ENCODE data around the gene TOMT.

TOMT gene

GRCh38 chr11:72114570-72114969 is 8.8 kb downstream of the TOMT start:
- TF ChIP-seq, protein P1, sequence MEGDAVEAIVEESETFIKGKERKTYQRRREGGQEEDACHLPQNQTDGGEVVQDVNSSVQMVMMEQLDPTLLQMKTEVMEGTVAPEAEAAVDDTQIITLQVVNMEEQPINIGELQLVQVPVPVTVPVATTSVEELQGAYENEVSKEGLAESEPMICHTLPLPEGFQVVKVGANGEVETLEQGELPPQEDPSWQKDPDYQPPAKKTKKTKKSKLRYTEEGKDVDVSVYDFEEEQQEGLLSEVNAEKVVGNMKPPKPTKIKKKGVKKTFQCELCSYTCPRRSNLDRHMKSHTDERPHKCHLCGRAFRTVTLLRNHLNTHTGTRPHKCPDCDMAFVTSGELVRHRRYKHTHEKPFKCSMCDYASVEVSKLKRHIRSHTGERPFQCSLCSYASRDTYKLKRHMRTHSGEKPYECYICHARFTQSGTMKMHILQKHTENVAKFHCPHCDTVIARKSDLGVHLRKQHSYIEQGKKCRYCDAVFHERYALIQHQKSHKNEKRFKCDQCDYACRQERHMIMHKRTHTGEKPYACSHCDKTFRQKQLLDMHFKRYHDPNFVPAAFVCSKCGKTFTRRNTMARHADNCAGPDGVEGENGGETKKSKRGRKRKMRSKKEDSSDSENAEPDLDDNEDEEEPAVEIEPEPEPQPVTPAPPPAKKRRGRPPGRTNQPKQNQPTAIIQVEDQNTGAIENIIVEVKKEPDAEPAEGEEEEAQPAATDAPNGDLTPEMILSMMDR (IDR thresholded peaks at IDR 0.05), result no peak
- no peak for TF ChIP-seq ZFX (IDR thresholded peaks at IDR 0.05; ENCODE audit: borderline replicate concordance)

GRCh38 chr11:72116019-72116755 is 10.5 kb downstream of the TOMT start:
- TF ChIP-seq, protein P1 (IDR thresholded peaks at IDR 0.05), result no peak
- no peak for TF ChIP-seq ZFX (IDR thresholded peaks at IDR 0.05; ENCODE audit: borderline replicate concordance)
- no peak overlapping the region for H3K27ac ChIP-seq

More at GRCh38 chr11:72114570-72114969, 8.8 kb downstream of the TOMT start:
- H3K27ac ChIP-seq, result no peak overlapping the region

DNA sequence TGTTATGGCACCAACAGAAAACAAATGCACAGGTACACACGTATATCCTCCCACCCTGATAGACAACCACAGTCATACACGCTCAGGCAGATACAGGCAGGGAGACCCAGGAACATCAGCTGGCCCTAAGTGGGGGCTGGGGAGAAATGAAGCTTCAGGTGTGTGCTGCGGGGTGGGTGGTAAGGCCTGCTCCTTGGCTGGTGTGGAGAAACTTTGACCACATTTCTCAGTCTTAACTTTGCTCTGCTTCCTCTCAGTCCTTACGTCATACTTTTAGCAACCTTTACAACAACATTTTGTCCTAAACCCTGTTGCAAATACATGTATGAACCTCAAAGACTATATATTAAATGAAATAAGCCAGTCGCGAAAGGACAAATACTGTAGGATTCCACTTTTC is 13.5 kb downstream of the TOMT start:
- H3K27ac ChIP-seq, result no peak overlapping the region
- TF ChIP-seq ZFX (IDR thresholded peaks at IDR 0.05; ENCODE audit: borderline replicate concordance), result no peak
- TF ChIP-seq, protein P1 (IDR thresholded peaks at IDR 0.05), result no peak

DNA sequence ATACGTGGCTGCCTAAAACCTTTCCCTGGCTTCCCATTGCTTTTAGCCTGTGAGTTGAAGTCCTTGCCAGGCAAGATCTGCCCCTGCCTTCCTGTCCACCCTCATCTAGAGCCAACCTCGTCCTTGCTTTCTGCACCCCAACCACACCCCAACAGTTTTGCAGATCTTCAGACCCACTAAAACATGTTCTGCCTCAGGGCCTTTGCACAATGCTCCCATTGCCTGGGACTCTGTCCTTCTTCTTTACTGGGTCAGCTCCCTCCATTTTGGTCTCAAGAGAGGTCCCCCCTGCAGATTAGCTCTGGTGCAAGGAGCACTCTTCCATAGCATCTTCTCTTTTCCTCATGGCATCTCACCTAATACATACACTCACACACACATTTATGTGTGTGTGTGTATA is 15.2 kb downstream of the TOMT start:
- H3K27ac ChIP-seq, result no peak overlapping the region
- TF ChIP-seq ZFX (IDR thresholded peaks at IDR 0.05; ENCODE audit: borderline replicate concordance), result no peak
- TF ChIP-seq, protein P1 (IDR thresholded peaks at IDR 0.05), result no peak

- no peak for TF ChIP-seq ZFX (IDR thresholded peaks at IDR 0.05; ENCODE audit: borderline replicate concordance)
- TF ChIP-seq, protein P1 (IDR thresholded peaks at IDR 0.05), result no peak
Measured at GRCh38 chr11:72122607-72123006, 16.9 kb downstream of the TOMT start.

DNA sequence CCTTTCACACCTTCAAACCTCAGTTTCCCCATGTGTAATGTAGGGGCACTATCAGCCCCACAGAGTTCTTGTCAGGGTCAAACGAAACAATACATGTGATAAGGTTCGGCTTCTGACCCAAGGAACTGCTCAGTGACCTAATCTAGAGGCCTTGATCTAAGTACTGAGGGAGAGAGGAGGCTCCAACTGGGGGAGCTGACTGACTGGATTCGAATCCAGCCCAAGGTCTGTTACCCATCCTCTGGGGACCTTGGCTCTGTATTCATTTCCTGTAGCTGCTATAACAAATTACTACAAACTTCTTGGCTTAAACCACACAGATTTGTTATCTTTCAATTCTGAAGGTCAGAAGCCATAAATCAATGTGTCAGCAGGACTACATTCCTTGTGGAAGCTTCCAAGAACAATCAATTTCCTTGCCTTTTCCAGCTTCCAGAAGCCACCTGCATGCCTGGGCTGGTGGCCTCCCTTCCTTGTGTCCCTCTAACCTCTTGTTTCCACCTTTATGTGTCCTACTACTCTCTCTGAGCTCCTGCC is 17.5 kb downstream of the TOMT start:
- no peak overlapping the region for H3K27ac ChIP-seq
- TF ChIP-seq ZFX (IDR thresholded peaks at IDR 0.05; ENCODE audit: borderline replicate concordance), result no peak
- TF ChIP-seq, protein P1 (IDR thresholded peaks at IDR 0.05), result no peak

More at GRCh38 chr11:72122607-72123006, 16.9 kb downstream of the TOMT start:
- H3K27ac ChIP-seq, result no peak overlapping the region

- H3K27ac ChIP-seq, result no peak overlapping the region
Measured at GRCh38 chr11:72124046-72124445, 18.3 kb downstream of the TOMT start.

More at GRCh38 chr11:72124046-72124445, 18.3 kb downstream of the TOMT start:
- no peak for TF ChIP-seq ZFX (IDR thresholded peaks at IDR 0.05; ENCODE audit: borderline replicate concordance)
- TF ChIP-seq, protein P1 (IDR thresholded peaks at IDR 0.05), result no peak

All from 22Rv1 (cell line).